Neuronal stem cell (in vitro differentiated cells): Measurements from ENCODE around the gene RPP25L.

ENCODE experiments used
- DNase-seq: peaks from one replicate; pipeline ENCODE4 v3.0.0-alpha.2; 2013; ENCODE audit warnings: low spot score
- H2AFZ ChIP-seq: one replicate; pipeline ENCODE4 v1.6.1; 2013; ENCODE audit warnings: mild to moderate bottlenecking, low read length, inconsistent platforms
- H2AK5ac ChIP-seq: 2 replicates; pipeline ENCODE4 v1.6.1; 2013; ENCODE audit warnings: low read depth, mild to moderate bottlenecking, inconsistent platforms, low read length, moderate library complexity, mixed read lengths
- H2BK120ac ChIP-seq: 2 replicates; pipeline ENCODE4 v1.6.1; 2013; ENCODE audit warnings: low read depth, mild to moderate bottlenecking, inconsistent platforms, low read length, moderate library complexity, mixed read lengths
- H2BK12ac ChIP-seq: one replicate; pipeline ENCODE4 v1.6.1; 2013; ENCODE audit warnings: low read length, inconsistent platforms
- H2BK15ac ChIP-seq: 2 replicates; pipeline ENCODE4 v1.6.1; 2013; ENCODE audit warnings: mild to moderate bottlenecking, low read length, inconsistent platforms, mixed read lengths
- H2BK5ac ChIP-seq: one replicate; pipeline ENCODE4 v1.6.1; 2013; ENCODE audit warnings: inconsistent platforms, mild to moderate bottlenecking, low read length, moderate library complexity
- H3K14ac ChIP-seq: one replicate; pipeline ENCODE4 v1.6.1; 2013; ENCODE audit warnings: low read length, inconsistent platforms
- H3K18ac ChIP-seq: 2 replicates; pipeline ENCODE4 v1.6.1; 2013; ENCODE audit warnings: low read length, inconsistent platforms
- H3K23ac ChIP-seq: 2 replicates; pipeline ENCODE4 v1.6.1; 2013; ENCODE audit warnings: low read depth, mild to moderate bottlenecking, mixed read lengths, low read length, inconsistent platforms; ENCODE audit not compliant: poor library complexity
- H3K27ac ChIP-seq: replicated peaks from 3 replicates; pipeline ENCODE4 v1.5.1; 2013; ENCODE audit warnings: low read length, inconsistent platforms
- H3K27me3 ChIP-seq, 3 experiments: 2 replicates each; pipeline ENCODE4 v1.6.1; 2013; ENCODE audit warnings: low read length in 3 of 3, mild to moderate bottlenecking in 2 of 3, inconsistent platforms in 1 of 3, low read depth in 1 of 3, mixed read lengths in 1 of 3, moderate library complexity in 1 of 3; ENCODE audit not compliant: control insufficient read depth in 3 of 3, insufficient read depth in 3 of 3
- H3K36me3 ChIP-seq, 2 donors: replicated peaks in 1 of 2; 2 replicates each; pipeline ENCODE4 v1.6.1; 2013; ENCODE audit warnings: low read length in 2 of 2; ENCODE audit not compliant: control insufficient read depth in 2 of 2, insufficient read depth in 2 of 2
- H3K4ac ChIP-seq: 2 replicates; pipeline ENCODE4 v1.6.1; 2013; ENCODE audit warnings: inconsistent platforms, mild to moderate bottlenecking, low read length, moderate library complexity
- H3K4me1 ChIP-seq, 2 donors: 1 replicate in 1 of 2; 2 replicates in 1 of 2; pipeline ENCODE4 v1.6.1; 2013; ENCODE audit warnings: low read length in 2 of 2, low read depth in 1 of 2; ENCODE audit not compliant: control insufficient read depth in 2 of 2, insufficient read depth in 1 of 2
- H3K4me2 ChIP-seq: one replicate; pipeline ENCODE4 v1.6.1; 2013; ENCODE audit warnings: mild to moderate bottlenecking, low read length, inconsistent platforms; ENCODE audit not compliant: insufficient read depth, poor library complexity, severe bottlenecking
- H3K4me3 ChIP-seq, 2 donors: 2 replicates each; pipeline ENCODE4 v1.5.1; 2013; ENCODE audit warnings: low read length in 2 of 2, mild to moderate bottlenecking in 2 of 2, inconsistent platforms in 1 of 2, moderate library complexity in 1 of 2
- H3K79me1 ChIP-seq: one replicate; pipeline ENCODE4 v1.6.1; 2013; ENCODE audit warnings: low read depth, mild to moderate bottlenecking, inconsistent platforms, low read length, moderate library complexity
- H3K9ac ChIP-seq: one replicate; pipeline ENCODE4 v1.6.1; 2013; ENCODE audit warnings: mild to moderate bottlenecking, low read depth, low read length, inconsistent platforms; ENCODE audit not compliant: poor library complexity
- H3K9me3 ChIP-seq, 2 donors: replicated peaks in 1 of 2; 2 replicates each; pipeline versions ENCODE3 to v1.6.1; 2013; ENCODE audit warnings: low read length in 2 of 2, mild to moderate bottlenecking in 2 of 2, inconsistent platforms in 1 of 2, low read depth in 1 of 2, mixed read lengths in 1 of 2, moderate library complexity in 1 of 2; ENCODE audit not compliant: control insufficient read depth in 2 of 2, insufficient read depth in 1 of 2
- H4K8ac ChIP-seq: one replicate; pipeline ENCODE4 v1.6.1; 2013; ENCODE audit warnings: low read depth, mild to moderate bottlenecking, inconsistent platforms, low read length, moderate library complexity
- H4K91ac ChIP-seq: one replicate; pipeline ENCODE4 v1.6.1; 2013; ENCODE audit warnings: low read length, low read depth, mild to moderate bottlenecking, inconsistent platforms; ENCODE audit not compliant: poor library complexity
- WGBS, 2 donors: extraction: QIAGEN DNeasy Blood & Tissue Kit; methylation state at CpG; one replicate each; pipeline ENCODE4 v1.1.7; 2013; ENCODE audit warnings: missing lambda C conversion rate in 2 of 2, mixed read lengths in 1 of 2; ENCODE audit not compliant: insufficient read length in 2 of 2, insufficient replicate concordance in 1 of 2; ENCODE audit errors: extremely low coverage in 2 of 2; 5-methylcytosine and 5-hydroxymethylcytosine counted together

RPP25L gene

DNA sequence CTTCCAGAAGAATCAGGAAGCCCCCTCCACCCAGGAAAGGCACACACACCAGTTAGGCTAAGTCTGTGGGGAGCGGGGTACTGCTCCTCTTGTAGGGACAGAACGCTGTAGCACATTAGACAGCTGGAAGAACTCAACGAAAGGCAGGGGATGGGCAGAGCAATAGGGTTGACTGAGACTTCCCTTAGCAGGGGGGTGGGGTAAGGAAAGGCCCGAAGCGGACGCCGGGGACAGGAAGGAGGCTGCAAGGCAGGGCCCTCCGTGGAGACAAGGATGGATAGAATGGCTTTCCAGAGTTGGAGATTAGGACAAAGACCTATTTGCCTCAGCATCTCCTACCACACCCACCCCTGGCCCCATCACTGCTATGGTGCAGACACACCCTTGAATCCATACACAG lies 36.7 kb downstream of the RPP25L start:
- Histone ChIP-seq H3K36me3 (peaks cover 3 to 62% of the 10 kb centered on the region in 2 donors), H2BK5ac (no peak overlapping the region), H2BK120ac (no peak overlapping the region), H2AFZ (no peak overlapping the region), H3K27ac (no peak overlapping the region), H3K4me3 (no peak overlapping the region), H2AK5ac (no peak overlapping the region), H4K8ac (no peak overlapping the region), H3K9ac (no peak overlapping the region), H2BK15ac (no peak overlapping the region), H3K23ac (no peak overlapping the region), H2BK12ac (no peak overlapping the region), H3K14ac (no peak overlapping the region), H3K79me1 (peaks cover 4% of the 10 kb centered on the region), H4K91ac (no peak overlapping the region), H3K4me1 (peaks cover 60 to 75% of the 10 kb centered on the region in 2 donors), H3K4me2 (no peak overlapping the region), H3K18ac (no peak overlapping the region), H3K4ac (no peak overlapping the region), H3K9me3 (no peaks in the 10 kb centered on the region), H3K27me3 (no peaks in the 10 kb centered on the region)
- DNase-seq, result no peak
- WGBS, 2 donors, result no CpG with 5 or more reads among the region's 8 CpGs

DNA sequence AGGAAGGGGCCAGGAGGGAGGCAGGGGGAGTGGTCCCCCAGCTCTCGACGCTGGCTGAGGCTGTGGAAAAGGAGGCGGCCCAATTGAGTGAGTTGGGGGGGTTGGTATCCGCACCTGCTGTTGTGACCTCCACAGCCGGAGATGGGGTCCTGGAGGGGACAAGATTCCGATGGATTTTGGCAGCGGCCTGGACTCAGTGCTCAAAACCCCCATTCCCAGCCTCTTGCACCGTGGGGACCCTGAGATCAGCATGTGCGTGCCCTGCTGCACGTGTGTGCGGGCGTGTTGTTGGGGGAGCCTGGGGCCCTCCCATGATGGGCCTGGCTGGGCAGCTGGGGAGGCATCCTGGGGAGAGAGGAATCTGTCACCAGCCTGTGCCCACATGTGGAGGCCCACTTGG lies 37.3 kb downstream of the RPP25L start:
- no CpG with 5 or more reads among the region's 12 CpGs for WGBS, 2 donors
- Histone ChIP-seq H3K9me3 (no peaks in the 10 kb centered on the region), H3K4ac (no peak overlapping the region), H3K27me3 (no peaks in the 10 kb centered on the region), H4K91ac (no peak overlapping the region), H2AK5ac (peak overlapping the region; percentile 77), H3K18ac (peak overlapping the region; percentile 49), H2AFZ (no peak overlapping the region), H3K36me3 (peaks cover 3 to 67% of the 10 kb centered on the region in 2 donors), H2BK15ac (peak overlapping the region; percentile 47), H3K79me1 (peaks cover 4% of the 10 kb centered on the region), H2BK12ac (no peak overlapping the region), H2BK120ac (no peak overlapping the region), H3K4me1 (peaks cover 56 to 69% of the 10 kb centered on the region in 2 donors), H3K23ac (no peak overlapping the region), H3K27ac (no peak overlapping the region), H3K4me3 (no peak overlapping the region), H3K9ac (peak overlapping the region; percentile 24), H3K14ac (peak overlapping the region; percentile 49), H2BK5ac (no peak overlapping the region), H3K4me2 (no peak overlapping the region), H4K8ac (no peak overlapping the region)
- DNase-seq, result no peak

DNA sequence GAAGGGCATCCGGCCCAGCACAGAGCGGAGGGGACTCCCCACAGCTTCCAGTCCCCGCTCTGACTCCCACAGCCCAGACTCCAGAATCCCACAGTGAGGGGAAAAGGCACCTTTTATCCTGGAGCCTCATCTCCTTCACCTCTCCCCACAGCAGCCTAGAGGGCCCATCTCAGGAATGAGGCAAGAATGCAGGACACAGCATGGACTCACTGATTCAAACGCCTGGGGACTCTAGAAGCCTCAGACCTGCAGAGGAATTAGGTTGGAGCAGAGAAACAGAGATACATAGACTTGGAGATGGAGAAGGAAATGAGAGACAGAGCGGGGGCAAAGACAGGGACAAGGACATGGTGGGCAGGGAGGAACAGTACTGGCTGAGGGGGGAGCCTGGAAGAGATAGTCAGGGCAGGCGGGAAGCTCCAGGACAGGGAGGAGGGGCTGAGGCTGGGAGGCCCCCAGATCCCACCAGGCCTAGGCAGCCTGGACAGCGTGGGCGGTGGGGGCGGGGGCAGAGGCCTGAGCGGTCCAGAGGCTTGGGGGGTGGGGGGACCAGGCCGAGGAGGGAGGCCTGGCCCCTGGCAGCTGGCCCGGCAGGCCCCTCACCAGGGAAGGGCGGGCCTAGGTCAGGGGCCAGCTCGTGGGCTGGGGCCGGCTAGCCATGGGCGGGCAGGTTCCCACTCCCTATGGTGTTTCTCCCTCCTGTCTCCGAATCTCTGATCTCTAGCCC lies 38.1 kb downstream of the RPP25L start:
- Histone ChIP-seq H3K9me3 (no peaks in the 10 kb centered on the region), H3K27me3 (no peaks in the 10 kb centered on the region), H3K9ac (no peak overlapping the region), H3K4me2 (no peak overlapping the region), H3K79me1 (peaks cover 4% of the 10 kb centered on the region), H2BK12ac (peak overlapping the region; percentile 33), H3K4me1 (peaks cover 58 to 61% of the 10 kb centered on the region in 2 donors), H4K8ac (no peak overlapping the region), H3K4ac (no peak overlapping the region), H2BK120ac (no peak overlapping the region), H2BK15ac (peak overlapping the region; percentile 51), H2AK5ac (peak overlapping the region; percentile 77), H2AFZ (no peak overlapping the region), H3K36me3 (peaks cover 3 to 75% of the 10 kb centered on the region in 2 donors), H3K18ac (peak overlapping the region; percentile 32), H4K91ac (no peak overlapping the region), H3K4me3 (no peak overlapping the region), H3K27ac (no peak overlapping the region), H2BK5ac (no peak overlapping the region), H3K14ac (no peak overlapping the region), H3K23ac (no peak overlapping the region)
- WGBS, 2 donors, result no CpG with 5 or more reads among the region's 17 CpGs
- DNase-seq, result no peak

DNA sequence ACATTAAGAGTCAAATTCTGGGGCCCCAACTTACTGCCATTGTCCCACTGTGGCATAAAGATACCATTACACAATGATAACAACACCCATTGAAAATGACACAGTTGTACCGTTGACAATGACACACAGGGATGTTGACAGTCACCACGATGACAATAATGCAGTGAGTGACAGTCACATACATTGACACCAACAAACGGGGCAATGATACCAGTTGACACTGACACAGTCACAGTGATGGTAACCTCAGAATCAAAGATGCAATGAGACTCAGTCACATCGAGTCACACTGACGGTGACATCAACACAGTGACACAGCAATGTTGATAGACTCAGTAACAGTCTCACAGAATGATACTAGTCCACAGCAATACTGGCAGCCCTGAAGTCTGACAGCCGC lies 39.3 kb downstream of the RPP25L start:
- Histone ChIP-seq H3K79me1 (peaks cover 7% of the 10 kb centered on the region), H3K18ac (no peak overlapping the region), H2AFZ (no peak overlapping the region), H2AK5ac (no peak overlapping the region), H2BK5ac (no peak overlapping the region), H3K9me3 (peaks cover 0 to 2% of the 10 kb centered on the region in 2 donors), H4K91ac (no peak overlapping the region), H3K27ac (no peak overlapping the region), H3K14ac (no peak overlapping the region), H3K9ac (no peak overlapping the region), H2BK12ac (no peak overlapping the region), H2BK120ac (no peak overlapping the region), H3K27me3 (no peaks in the 10 kb centered on the region), H3K36me3 (peaks cover 8 to 87% of the 10 kb centered on the region in 2 donors), H3K23ac (no peak overlapping the region), H3K4me3 (no peak overlapping the region), H3K4me1 (peaks cover 57 to 59% of the 10 kb centered on the region in 2 donors), H4K8ac (no peak overlapping the region), H2BK15ac (no peak overlapping the region), H3K4me2 (no peak overlapping the region), H3K4ac (no peak overlapping the region)
- no peak for DNase-seq
- WGBS, 2 donors, result no CpG with 5 or more reads among the region's 6 CpGs
